ENCODE data around the gene PCDHGA1. TPM values are rescaled to one million over a fixed set of nuclear protein-coding genes. Genes with fewer than 3 reads are reported as not detected.

Gene PCDHGA1
- total and polyA plus RNA-seq, 2 of the 4 experiments (the other 2 are of a cell fraction) = 0.90 to 0.92 TPM

DNA sequence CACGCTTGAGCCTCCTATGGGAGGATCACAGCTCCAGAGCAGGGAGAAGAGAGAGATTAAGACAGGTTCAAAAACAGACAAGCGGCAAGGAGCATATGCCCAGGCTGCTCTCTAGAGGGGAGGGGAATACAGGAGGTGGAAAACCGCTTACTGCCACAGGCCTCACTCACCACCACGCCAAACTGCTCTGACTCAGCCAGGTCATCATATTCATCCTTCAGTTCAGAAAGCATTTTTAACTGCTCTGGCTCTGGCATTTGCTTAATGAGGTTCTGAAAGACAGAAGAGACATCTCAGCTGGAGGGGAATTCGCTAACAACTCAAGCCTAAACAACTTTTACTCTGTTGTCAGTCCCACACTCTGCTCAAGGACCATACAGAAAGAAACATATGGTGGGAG lies 198.7 kb downstream of the PCDHGA1 start:
- ATAC-seq (ENCODE audit: low read depth) = peak; percentile 50
- peaks cover 29% of the 10 kb centered on the region for H3K4me1 ChIP-seq (ENCODE audit: control insufficient read depth, insufficient read depth, low read length)
- H2BK20ac ChIP-seq (ENCODE audit: low read depth, low read length) = peak overlapping the region; percentile 40; the same call in 1 of the 2 replicates
- peak overlapping the region; percentile 31; the same call in 1 of the 2 replicates for H3K4me2 ChIP-seq (ENCODE audit: low read depth, low read length)
- H4K91ac ChIP-seq (ENCODE audit: insufficient read depth, low read depth, low read length) = peak overlapping the region; percentile 61; the same call in 1 of the 2 replicates
- H2BK15ac ChIP-seq (ENCODE audit: low read depth, low read length) = peak overlapping the region; percentile 72; the same call in 1 of the 3 replicates
- H3K18ac ChIP-seq (ENCODE audit: low read depth, low read length) = peak overlapping the region; percentile 30
- 0 out of 2 replicates have a peak, but pooled peaks have one; percentile 1 for TF ChIP-seq MAFK (IDR thresholded peaks at IDR 0.05; ENCODE audit: low read depth, low read length)
- no peak for TF ChIP-seq RFX5 (IDR thresholded peaks at IDR 0.05; ENCODE audit: low read depth, low read length)
- TF ChIP-seq RAD21 (IDR thresholded peaks at IDR 0.05; ENCODE audit: low read length) = no peak
- TF ChIP-seq CTCF (conservative IDR thresholded peaks at IDR 0.05; ENCODE audit: low read depth, low read length) = no peak
- peak overlapping the region; percentile 71 for H2BK5ac ChIP-seq (ENCODE audit: low read depth, low read length, poor library complexity, severe bottlenecking)
- peak overlapping the region; percentile 16; the same call in 1 of the 2 replicates for H3K9ac ChIP-seq (ENCODE audit: low read depth, low read length)
- no peak overlapping the region for H3K4me3 ChIP-seq (ENCODE audit: insufficient read depth, low read depth, low read length)
- peak overlapping the region; percentile 18 for H2AK9ac ChIP-seq (replicated peaks; ENCODE audit: low read depth, low read length, poor library complexity)
- H3K14ac ChIP-seq (replicated peaks; ENCODE audit: low read depth, low read length) = peak overlapping the region; percentile 41
- in situ Hi-C loops (cut with MboI; ENCODE audit: low sequenced_read_pairs) (no loop called here), intact Hi-C loops (cut with micrococcal nuclease) (no loop called here), dilution Hi-C loops (cut with HindIII; ENCODE audit: low sequenced_read_pairs, unreplicated experiment) (no loop called here)
- H3K56ac ChIP-seq (ENCODE audit: extremely low read depth, insufficient read depth, low read length) = no peak overlapping the region
- H4K8ac ChIP-seq (ENCODE audit: low read depth in 2 of 2, low read length in 2 of 2) = peak overlapping the region in 1 of 2 experiments; percentile 83; a peak in 2 of 4 replicates
- H3K36me3 ChIP-seq (ENCODE audit: control insufficient read depth, insufficient read depth, low read length) = no peaks in the 10 kb centered on the region; the same call in none of the 2 replicates
- H3K27ac ChIP-seq (ENCODE audit: insufficient read depth, low read length) = peak overlapping the region; percentile 74; the same call in 1 of the 2 replicates
- H3K4ac ChIP-seq (ENCODE audit: low read depth, low read length) = peak overlapping the region; percentile 39
- H4K5ac ChIP-seq (ENCODE audit: low read depth, low read length) = no peak overlapping the region
- H3K79me1 ChIP-seq (ENCODE audit: low read depth in 1 of 2, low read length in 2 of 2) = peaks cover 0 to 13% of the 10 kb centered on the region in 2 experiments; a peak in 3 of 4 replicates
- H2AK5ac ChIP-seq (ENCODE audit: low read depth, low read length) = peak overlapping the region; percentile 1; the same call in 1 of the 2 replicates
- DNase-seq = peak; percentile 88
- no peaks in the 10 kb centered on the region for H3K9me3 ChIP-seq (ENCODE audit: control insufficient read depth, insufficient read depth, low read length)
- H3K27me3 ChIP-seq (ENCODE audit: control insufficient read depth, insufficient read depth, low read length) = no peaks in the 10 kb centered on the region
- peaks cover 8% of the 10 kb centered on the region for H3K9me1 ChIP-seq (ENCODE audit: insufficient read depth, low read length)
- no TSS peak for BruUV-seq (replicated peaks)
- CTCF ChIA-PET = interaction anchor here (0.7 to 1.9 kb wide), 4 partner anchors 12 to 116 kb away, joined by 3 to 8 read pairs (median 6); partner anchors contain the start of gene PCDHGA10
- H4K20me1 ChIP-seq (ENCODE audit: insufficient read depth, low read length) = no peaks in the 10 kb centered on the region
- no CpG with 5 or more reads among the region's 5 CpGs for WGBS, 2 experiments (ENCODE audit: extremely low coverage in 2 of 2, insufficient read length in 1 of 2)
- POLR2A ChIA-PET (ENCODE audit: unreplicated experiment) = no interaction called here
- peak overlapping the region; percentile 3 for H3K23ac ChIP-seq (ENCODE audit: low read depth, low read length)
- H2BK120ac ChIP-seq (ENCODE audit: low read depth, low read length) = peak overlapping the region; percentile 37; the same call in 1 of the 2 replicates
- H2AFZ ChIP-seq (replicated peaks; ENCODE audit: low read length, poor library complexity) = peak overlapping the region; percentile 37
